LNCaP clone FGC (cell line): ENCODE measurements around the gene KRTAP12-1.
"Not testable (repeated sequence)": the region's sequence is repeated elsewhere in the genome, so short reads cannot be mapped to it uniquely, and the experiment has no call there.

ENCODE experiments used
- DNase-seq: peaks from one replicate; pipeline ENCODE4 v3.0.0-alpha.2; 2011; ENCODE audit warnings: low read depth
- H3K4me3 ChIP-seq: 2 replicates; pipeline ENCODE4 v1.5.1; 2011; ENCODE audit warnings: mild to moderate bottlenecking, low read depth, low read length, control low read depth
- TF ChIP-seq, protein P1 (sequence below): IDR thresholded peaks from 2 replicates; pipeline ENCODE4 v1.5.1; 2012; ENCODE audit warnings: mild to moderate bottlenecking; ENCODE audit not compliant: control insufficient read depth, insufficient read depth; ENCODE audit errors: extremely low read depth

KRTAP12-1 gene

DNA sequence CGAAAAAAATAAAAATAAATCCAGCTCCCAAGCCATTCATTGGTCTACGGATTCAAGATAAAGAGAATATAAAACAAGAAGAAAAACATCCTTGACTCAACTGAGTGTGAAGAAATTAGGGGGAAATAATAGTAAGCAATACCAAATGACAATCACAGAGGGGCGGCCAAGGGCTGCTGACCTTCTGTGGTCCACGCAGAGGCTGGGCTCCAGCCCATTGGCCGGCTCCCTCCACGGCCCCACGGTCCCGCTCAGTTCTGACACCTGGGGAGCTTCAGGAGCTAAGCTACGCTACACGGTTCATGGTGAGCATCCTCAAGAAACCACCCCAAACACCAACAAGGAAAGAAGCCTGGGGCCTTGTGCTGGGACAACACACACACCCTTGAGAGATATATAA lies 14.6 kb upstream of the KRTAP12-1 start:
- TF ChIP-seq, protein P1, sequence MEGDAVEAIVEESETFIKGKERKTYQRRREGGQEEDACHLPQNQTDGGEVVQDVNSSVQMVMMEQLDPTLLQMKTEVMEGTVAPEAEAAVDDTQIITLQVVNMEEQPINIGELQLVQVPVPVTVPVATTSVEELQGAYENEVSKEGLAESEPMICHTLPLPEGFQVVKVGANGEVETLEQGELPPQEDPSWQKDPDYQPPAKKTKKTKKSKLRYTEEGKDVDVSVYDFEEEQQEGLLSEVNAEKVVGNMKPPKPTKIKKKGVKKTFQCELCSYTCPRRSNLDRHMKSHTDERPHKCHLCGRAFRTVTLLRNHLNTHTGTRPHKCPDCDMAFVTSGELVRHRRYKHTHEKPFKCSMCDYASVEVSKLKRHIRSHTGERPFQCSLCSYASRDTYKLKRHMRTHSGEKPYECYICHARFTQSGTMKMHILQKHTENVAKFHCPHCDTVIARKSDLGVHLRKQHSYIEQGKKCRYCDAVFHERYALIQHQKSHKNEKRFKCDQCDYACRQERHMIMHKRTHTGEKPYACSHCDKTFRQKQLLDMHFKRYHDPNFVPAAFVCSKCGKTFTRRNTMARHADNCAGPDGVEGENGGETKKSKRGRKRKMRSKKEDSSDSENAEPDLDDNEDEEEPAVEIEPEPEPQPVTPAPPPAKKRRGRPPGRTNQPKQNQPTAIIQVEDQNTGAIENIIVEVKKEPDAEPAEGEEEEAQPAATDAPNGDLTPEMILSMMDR = no peak
- H3K4me3 ChIP-seq = no peak overlapping the region

DNA sequence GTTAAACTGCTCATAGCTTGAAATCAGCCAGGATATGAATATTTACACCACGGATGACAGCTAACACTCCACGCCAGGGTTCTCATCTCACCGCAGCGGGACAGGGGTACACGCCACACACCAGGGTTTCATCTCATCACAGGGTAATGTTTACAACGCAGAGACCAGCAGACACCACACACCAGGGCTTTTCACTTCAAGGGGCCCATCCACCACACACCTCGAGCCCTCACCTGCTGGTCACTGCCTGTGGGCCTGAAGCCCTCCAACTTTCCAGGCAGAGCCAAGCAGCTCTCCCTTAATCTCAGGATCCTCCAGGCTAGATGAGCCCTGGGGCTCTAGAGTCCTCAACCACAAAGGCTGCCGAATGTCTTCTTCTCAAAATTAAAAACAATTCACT lies 13.7 kb upstream of the KRTAP12-1 start:
- H3K4me3 ChIP-seq = no peak overlapping the region
- TF ChIP-seq, protein P1 = no peak
- DNase-seq = no peak

More for the DNA sequence above, 14.6 kb upstream of the KRTAP12-1 start:
- DNase-seq = no peak

DNA sequence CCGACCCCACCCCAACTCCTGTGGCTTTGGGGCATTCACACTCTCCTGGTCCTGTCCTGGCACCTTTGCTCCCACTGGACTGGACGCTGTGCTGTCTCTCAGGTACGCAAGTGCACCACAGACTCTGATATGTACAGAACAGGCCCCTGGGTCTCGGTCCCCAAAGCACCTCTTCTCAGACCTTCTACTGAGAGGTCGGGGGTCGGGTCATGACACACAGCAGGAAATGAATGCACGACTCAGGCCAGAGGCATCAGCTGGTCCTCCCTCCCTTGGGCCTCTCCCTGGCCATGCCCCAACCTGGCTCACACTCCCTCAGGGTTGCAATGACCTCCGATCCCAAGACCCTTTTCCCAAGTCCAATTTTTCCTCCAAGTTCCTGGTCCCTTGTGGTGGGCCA lies 13.2 kb upstream of the KRTAP12-1 start:
- no peak overlapping the region for H3K4me3 ChIP-seq
- TF ChIP-seq, protein P1 = no peak
- DNase-seq = no peak

DNA sequence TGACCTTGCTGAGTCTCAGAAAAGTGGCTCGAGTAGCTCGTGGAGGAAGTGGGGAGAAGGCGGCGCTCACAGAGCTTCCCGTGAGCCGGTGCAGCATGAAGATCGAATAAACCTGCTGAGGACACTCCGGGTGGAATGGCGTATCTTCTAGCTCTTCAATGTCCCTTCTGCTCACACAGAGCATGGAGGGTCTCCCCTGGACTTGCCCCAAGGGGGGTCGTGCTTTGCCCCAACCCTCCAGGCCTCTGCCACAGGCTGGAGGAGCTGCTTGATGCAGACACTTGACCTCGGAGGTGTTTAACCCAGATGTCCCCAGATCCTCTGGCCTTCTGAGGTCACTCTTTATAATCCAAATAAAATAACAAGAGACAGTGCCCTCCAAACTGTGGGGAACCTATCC lies 12.8 kb upstream of the KRTAP12-1 start:
- DNase-seq = no peak
- TF ChIP-seq, protein P1 = no peak
- no peak overlapping the region for H3K4me3 ChIP-seq

DNA sequence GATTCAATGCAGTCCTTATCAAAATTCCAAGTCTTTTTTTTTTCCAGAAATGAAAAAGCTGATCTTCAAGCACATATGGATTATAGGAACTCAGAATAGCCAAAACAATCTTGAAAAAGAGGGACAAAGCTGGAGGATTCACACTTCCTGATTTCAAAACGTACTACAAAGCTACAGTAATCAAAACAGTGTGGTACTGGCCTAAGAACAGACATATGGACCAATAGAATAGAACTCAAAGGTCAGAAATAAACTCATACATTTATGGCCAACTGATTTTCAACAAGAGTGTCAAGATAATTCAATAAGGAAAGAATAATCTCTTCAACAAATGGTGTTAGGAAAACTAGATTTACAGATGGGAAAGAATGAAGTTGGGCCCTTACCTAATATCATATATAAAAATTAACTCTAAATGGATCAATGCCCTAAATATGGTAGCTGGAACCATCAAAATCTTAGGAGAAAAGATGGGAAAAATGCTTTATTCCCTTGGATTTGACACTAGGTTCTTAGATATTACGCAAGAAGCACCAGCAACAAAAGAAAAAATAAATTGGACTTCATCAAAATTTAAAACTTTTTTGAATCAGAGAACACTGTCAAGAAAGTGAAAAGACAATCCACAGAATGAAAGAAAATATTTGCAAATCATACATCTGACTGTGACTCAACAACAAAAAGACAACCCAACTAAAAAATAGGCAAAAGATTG lies 11.0 kb upstream of the KRTAP12-1 start:
- no peak for DNase-seq
- no peak overlapping the region for H3K4me3 ChIP-seq
- TF ChIP-seq, protein P1 = no peak

DNA sequence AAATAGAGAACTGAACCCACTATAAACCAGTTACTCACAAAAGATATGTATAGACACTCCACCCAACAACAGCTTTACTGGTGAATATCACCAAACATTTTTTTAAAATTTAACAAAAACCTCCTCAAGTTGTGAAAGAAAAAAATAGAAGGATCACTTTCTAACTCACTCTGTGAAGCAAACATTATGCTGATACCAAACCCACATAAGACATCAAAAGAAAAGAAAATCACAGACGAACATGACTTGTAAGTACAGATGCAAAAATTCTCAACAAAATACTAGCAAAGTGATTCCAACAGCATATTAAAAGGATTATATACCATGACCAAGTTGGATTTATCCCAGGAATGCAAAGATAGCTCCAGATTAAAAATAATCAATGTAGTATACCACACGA lies 9.7 kb upstream of the KRTAP12-1 start:
- DNase-seq = no peak
- TF ChIP-seq, protein P1 = no peak
- no peak overlapping the region for H3K4me3 ChIP-seq

DNA sequence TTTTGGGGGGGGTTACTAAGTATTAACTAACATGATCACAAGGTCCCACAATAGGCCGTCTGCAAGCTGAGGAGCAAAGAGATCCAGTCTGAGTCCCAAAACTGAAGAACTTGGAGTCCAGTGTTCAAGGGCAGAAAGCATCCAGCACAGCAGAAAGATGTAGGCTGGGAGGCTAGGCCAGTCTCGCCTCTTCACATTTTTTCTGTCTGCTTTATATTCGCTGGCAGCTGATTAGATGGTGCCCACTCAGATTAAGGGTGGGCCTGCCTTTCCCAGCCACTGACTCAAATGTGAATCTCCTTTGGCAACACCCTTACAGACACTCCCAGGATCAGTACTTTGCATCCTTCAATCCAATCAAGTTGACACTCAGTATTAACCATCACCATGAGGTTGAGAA lies 7.8 kb upstream of the KRTAP12-1 start:
- DNase-seq, H3K4me3 ChIP-seq: not testable (repeated sequence)
